Measurements from ENCODE around the gene TAF11L10.
"Not testable (repeated sequence)": the region's sequence is repeated elsewhere in the genome, so short reads cannot be mapped to it uniquely, and the experiment has no call there.

The TAF11L10 gene

DNA sequence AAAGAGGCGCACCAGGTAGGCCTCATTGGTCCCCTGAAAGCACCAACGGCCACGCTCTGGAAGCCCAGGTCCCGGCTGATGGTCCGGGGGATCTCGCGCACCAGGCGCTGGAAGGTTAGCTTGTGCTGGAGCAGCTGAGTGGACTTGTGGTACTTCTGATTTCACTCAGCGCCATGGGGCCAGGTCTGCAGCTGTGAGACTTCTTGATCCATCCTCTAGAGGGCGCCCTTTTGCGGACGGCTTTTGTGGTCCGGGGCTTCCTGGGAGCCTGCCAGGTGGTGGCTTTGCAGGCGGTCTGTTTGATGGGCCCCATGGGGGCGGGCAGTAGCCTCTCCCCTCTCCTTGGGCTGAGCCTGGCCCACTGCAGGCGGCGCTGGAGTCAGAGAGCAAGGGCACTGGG lies 23.0 kb upstream of the TAF11L10 start:
- Histone ChIP-seq H2BK12ac (ENCODE audit: low read length) (no peak overlapping the region), H3K79me1 (ENCODE audit: low read length) (no peaks in the 10 kb centered on the region), H3K9ac (ENCODE audit: low read length) (no peak overlapping the region), H2BK5ac (ENCODE audit: low read depth, low read length, poor library complexity) (no peak overlapping the region), H2BK120ac (ENCODE audit: insufficient read depth, low read length, poor library complexity) (no peak overlapping the region), H3K18ac (ENCODE audit: low read length) (no peak overlapping the region), H3K36me3 (ENCODE audit: control insufficient read depth in 1 of 2, insufficient read depth in 2 of 2, low read length in 2 of 2) (no peaks in the 10 kb centered on the region), H3K4me3 (ENCODE audit: low read depth, low read length) (no peak overlapping the region), H4K8ac (ENCODE audit: low read depth, low read length) (no peak overlapping the region), H3K4me2 (ENCODE audit: low read length) (no peak overlapping the region), H3K14ac (ENCODE audit: low read length) (no peak overlapping the region), H3K4me1 (ENCODE audit: control insufficient read depth in 1 of 2, insufficient read depth in 2 of 2, low read length in 2 of 2) (no peaks in the 10 kb centered on the region), H3K27ac (ENCODE audit: low read depth, low read length) (no peak overlapping the region), H2AFZ (ENCODE audit: insufficient read depth, low read length, poor library complexity) (no peak overlapping the region), H4K91ac (ENCODE audit: low read depth, low read length) (no peak overlapping the region), H2AK5ac (ENCODE audit: low read length) (no peak overlapping the region), H3K79me2 (ENCODE audit: control insufficient read depth, insufficient read depth, low read length, poor library complexity) (no peaks in the 10 kb centered on the region), H3K4ac (ENCODE audit: low read depth, low read length) (no peak overlapping the region), H3K27me3 (ENCODE audit: insufficient read depth, low read length) (no peaks in the 10 kb centered on the region), H4K12ac (ENCODE audit: low read depth, low read length) (no peak overlapping the region), H3K23ac (ENCODE audit: low read length) (no peak overlapping the region), H3K9me3 (ENCODE audit: insufficient read depth, low read depth, low read length) (no peaks in the 10 kb centered on the region)
- no CpG with 5 or more reads among the region's 17 CpGs for WGBS (ENCODE audit: extremely low coverage, insufficient coverage, insufficient read length)
- DNase-seq, result no peak

DNA sequence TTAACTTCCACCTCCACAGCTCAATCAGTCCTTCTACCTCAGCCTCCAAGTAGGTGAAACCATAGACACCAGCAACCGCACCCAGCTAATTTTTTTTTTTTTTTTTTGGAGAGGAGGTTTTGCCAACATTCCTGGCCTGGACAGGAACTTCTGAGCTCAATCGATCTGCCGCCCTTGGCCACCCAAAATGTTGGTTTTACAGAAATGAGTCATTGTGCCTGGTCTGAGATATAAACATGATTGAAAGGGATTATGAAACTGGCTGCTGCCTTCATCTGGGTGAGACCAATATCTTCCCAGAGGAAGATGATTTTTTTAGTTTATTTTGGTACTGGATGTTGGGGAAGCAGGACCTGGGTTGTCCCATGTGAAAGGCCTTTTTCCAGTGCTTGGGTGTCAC lies 21.7 kb upstream of the TAF11L10 start:
- Histone ChIP-seq H2BK120ac (ENCODE audit: insufficient read depth, low read length, poor library complexity) (no peak overlapping the region), H2AK5ac (ENCODE audit: low read length) (no peak overlapping the region), H3K23ac (ENCODE audit: low read length) (no peak overlapping the region), H3K36me3 (ENCODE audit: control insufficient read depth in 1 of 2, insufficient read depth in 2 of 2, low read length in 2 of 2) (no peaks in the 10 kb centered on the region), H4K91ac (ENCODE audit: low read depth, low read length) (no peak overlapping the region), H3K14ac (ENCODE audit: low read length) (no peak overlapping the region), H3K79me2 (ENCODE audit: control insufficient read depth, insufficient read depth, low read length, poor library complexity) (no peaks in the 10 kb centered on the region), H3K79me1 (ENCODE audit: low read length) (no peaks in the 10 kb centered on the region), H4K12ac (ENCODE audit: low read depth, low read length) (no peak overlapping the region), H2BK5ac (ENCODE audit: low read depth, low read length, poor library complexity) (no peak overlapping the region), H3K27ac (ENCODE audit: low read depth, low read length) (no peak overlapping the region), H3K9me3 (ENCODE audit: insufficient read depth, low read depth, low read length) (no peaks in the 10 kb centered on the region), H3K4me3 (ENCODE audit: low read depth, low read length) (no peak overlapping the region), H2BK12ac (ENCODE audit: low read length) (no peak overlapping the region), H4K8ac (ENCODE audit: low read depth, low read length) (no peak overlapping the region), H3K9ac (ENCODE audit: low read length) (no peak overlapping the region), H2AFZ (ENCODE audit: insufficient read depth, low read length, poor library complexity) (no peak overlapping the region), H3K4me2 (ENCODE audit: low read length) (no peak overlapping the region), H3K4me1 (ENCODE audit: control insufficient read depth in 1 of 2, insufficient read depth in 2 of 2, low read length in 2 of 2) (no peaks in the 10 kb centered on the region), H3K27me3 (ENCODE audit: insufficient read depth, low read length) (no peaks in the 10 kb centered on the region), H3K18ac (ENCODE audit: low read length) (no peak overlapping the region), H3K4ac (ENCODE audit: low read depth, low read length) (no peak overlapping the region)
- WGBS (ENCODE audit: extremely low coverage, insufficient coverage, insufficient read length), result no CpG with 5 or more reads among the region's 3 CpGs
- no peak for DNase-seq

DNA sequence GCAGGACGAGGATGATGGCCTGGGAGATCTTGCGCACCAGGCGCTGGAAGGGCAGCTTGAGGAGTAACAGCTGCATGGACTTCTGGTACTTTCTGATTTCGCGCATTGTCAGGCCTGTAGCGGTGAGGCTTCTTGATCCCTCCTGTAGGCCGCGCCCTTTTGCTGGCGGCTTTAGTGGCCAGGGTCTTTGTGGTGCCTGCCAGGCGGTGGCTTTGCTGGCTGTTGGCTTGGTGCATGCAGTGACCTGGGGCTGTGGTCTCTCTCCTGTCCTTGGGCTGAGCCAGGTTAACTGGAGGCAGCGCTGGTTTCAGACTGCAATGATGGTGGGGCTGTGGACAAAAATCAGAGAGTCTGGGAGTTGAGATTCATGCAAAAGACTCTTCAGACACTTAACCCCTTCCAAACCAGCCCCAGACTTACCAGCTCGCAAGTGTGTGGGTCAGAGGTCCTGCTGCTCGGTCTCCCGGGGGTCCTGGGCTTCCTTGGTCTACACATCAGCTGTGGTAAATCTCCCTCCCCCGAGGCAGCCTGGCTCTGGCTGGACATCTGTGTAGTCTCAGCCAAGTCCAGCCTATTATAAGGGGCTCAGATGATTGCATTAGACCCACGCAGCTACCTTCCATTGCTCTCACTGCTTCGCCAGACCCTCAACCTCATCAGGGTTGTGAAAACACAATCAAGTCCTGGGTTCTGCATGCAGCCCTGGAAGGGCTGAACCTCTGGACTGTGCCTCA lies 17.4 kb upstream of the TAF11L10 start:
- Histone ChIP-seq H3K27me3 (ENCODE audit: insufficient read depth, low read length) (no peaks in the 10 kb centered on the region), H3K79me1 (ENCODE audit: low read length) (no peaks in the 10 kb centered on the region), H3K27ac (ENCODE audit: low read depth, low read length) (no peak overlapping the region), H3K4ac (ENCODE audit: low read depth, low read length) (no peak overlapping the region), H2AFZ (ENCODE audit: insufficient read depth, low read length, poor library complexity) (no peak overlapping the region), H3K4me2 (ENCODE audit: low read length) (no peak overlapping the region), H2BK5ac (ENCODE audit: low read depth, low read length, poor library complexity) (no peak overlapping the region), H3K9ac (ENCODE audit: low read length) (no peak overlapping the region), H3K23ac (ENCODE audit: low read length) (no peak overlapping the region), H3K4me3 (ENCODE audit: low read depth, low read length) (no peak overlapping the region), H2BK12ac (ENCODE audit: low read length) (no peak overlapping the region), H3K4me1 (ENCODE audit: control insufficient read depth in 1 of 2, insufficient read depth in 2 of 2, low read length in 2 of 2) (no peaks in the 10 kb centered on the region), H2AK5ac (ENCODE audit: low read length) (no peak overlapping the region), H4K91ac (ENCODE audit: low read depth, low read length) (no peak overlapping the region), H3K18ac (ENCODE audit: low read length) (no peak overlapping the region), H3K36me3 (ENCODE audit: control insufficient read depth in 1 of 2, insufficient read depth in 2 of 2, low read length in 2 of 2) (no peaks in the 10 kb centered on the region), H3K9me3 (ENCODE audit: insufficient read depth, low read depth, low read length) (no peaks in the 10 kb centered on the region), H3K79me2 (ENCODE audit: control insufficient read depth, insufficient read depth, low read length, poor library complexity) (no peaks in the 10 kb centered on the region), H2BK120ac (ENCODE audit: insufficient read depth, low read length, poor library complexity) (no peak overlapping the region), H4K12ac (ENCODE audit: low read depth, low read length) (no peak overlapping the region), H3K14ac (ENCODE audit: low read length) (no peak overlapping the region), H4K8ac (ENCODE audit: low read depth, low read length) (no peak overlapping the region)
- DNase-seq, result no peak
- WGBS (ENCODE audit: extremely low coverage, insufficient coverage, insufficient read length), result no CpG with 5 or more reads among the region's 17 CpGs

DNA sequence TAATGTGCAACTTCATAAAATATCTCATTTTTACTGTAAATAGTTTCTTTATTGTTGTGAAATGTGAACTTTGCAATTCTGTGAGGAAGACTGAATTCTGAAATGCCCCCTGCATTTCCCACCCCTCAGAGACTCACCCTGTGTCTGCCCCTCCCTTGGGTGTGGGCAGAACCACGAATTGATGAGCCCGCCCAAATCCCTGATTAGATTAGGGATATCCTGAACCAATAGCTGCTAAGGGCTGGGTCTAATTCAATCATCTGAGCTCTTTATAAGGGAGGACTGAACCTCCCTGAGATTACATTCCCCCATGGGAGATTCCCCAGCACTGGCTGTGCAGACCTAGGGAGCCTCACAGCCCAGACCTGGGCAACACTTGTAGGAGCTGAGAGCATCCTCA lies 12.5 kb upstream of the TAF11L10 start, which contains the start of gene TAF11L12:
Gene TAF11L12, plus strand, starts transcription at position 301 of the 400 bp plus-strand sequence.
- H2BK5ac ChIP-seq (ENCODE audit: low read depth, low read length, poor library complexity); H3K4me2 ChIP-seq (ENCODE audit: low read length); H3K4me1 ChIP-seq (ENCODE audit: control insufficient read depth in 1 of 2, insufficient read depth in 2 of 2, low read length in 2 of 2); H4K12ac ChIP-seq (ENCODE audit: low read depth, low read length); H2BK12ac ChIP-seq (ENCODE audit: low read length); H3K27ac ChIP-seq (ENCODE audit: low read depth, low read length); H3K23ac ChIP-seq (ENCODE audit: low read length); H2AFZ ChIP-seq (ENCODE audit: insufficient read depth, low read length, poor library complexity); H4K8ac ChIP-seq (ENCODE audit: low read depth, low read length); H3K36me3 ChIP-seq (ENCODE audit: control insufficient read depth in 1 of 2, insufficient read depth in 2 of 2, low read length in 2 of 2); H3K4ac ChIP-seq (ENCODE audit: low read depth, low read length); H3K9ac ChIP-seq (ENCODE audit: low read length); H3K79me1 ChIP-seq (ENCODE audit: low read length); H2AK5ac ChIP-seq (ENCODE audit: low read length); H3K27me3 ChIP-seq (ENCODE audit: insufficient read depth, low read length); H3K4me3 ChIP-seq (ENCODE audit: low read depth, low read length); H3K79me2 ChIP-seq (ENCODE audit: control insufficient read depth, insufficient read depth, low read length, poor library complexity); H4K91ac ChIP-seq (ENCODE audit: low read depth, low read length); H3K14ac ChIP-seq (ENCODE audit: low read length); DNase-seq; H3K9me3 ChIP-seq (ENCODE audit: insufficient read depth, low read depth, low read length); H2BK120ac ChIP-seq (ENCODE audit: insufficient read depth, low read length, poor library complexity); H3K18ac ChIP-seq (ENCODE audit: low read length): not testable (repeated sequence)
- no CpG with 5 or more reads among the region's 2 CpGs for WGBS (ENCODE audit: extremely low coverage, insufficient coverage, insufficient read length)

All from trophoblast cell (in vitro differentiated cells and primary cell).